Measurements from ENCODE around the gene OSBPL9. TPM values are rescaled to one million over a fixed set of nuclear protein-coding genes. Genes with fewer than 3 reads are reported as not detected.

The OSBPL9 gene
- polyA plus RNA-seq: 10 to 100 TPM; 19.7 to 72.9 (median 31.8) TPM
- long read RNA-seq, donor 1: 0 reads
- long read RNA-seq, donor 2, partial matches to known transcripts: 9 of 10 reads
- long read RNA-seq, donor 2, other reads (novel, unspliced or antisense): 0 of 10 reads
- long read RNA-seq, donor 3, partial matches to known transcripts: 146 of 156 reads
- long read RNA-seq, donor 3, other reads (novel, unspliced or antisense): 9 of 156 reads
- long read RNA-seq, donor 4: 0 reads
- long read RNA-seq, donor 5, partial matches to known transcripts: 0 of 1 reads
- long read RNA-seq, donor 5, other reads (novel, unspliced or antisense): 0 of 1 reads
- long read RNA-seq, donor 6, partial matches to known transcripts: 9 of 14 reads
- long read RNA-seq, donor 6, other reads (novel, unspliced or antisense): 0 of 14 reads
- long read RNA-seq, donor 7: 0 reads
- long read RNA-seq, donor 8, partial matches to known transcripts: 8 of 8 reads
- long read RNA-seq, donor 8, other reads (novel, unspliced or antisense): 0 of 8 reads
- long read RNA-seq, donor 9, partial matches to known transcripts: 5 of 6 reads
- long read RNA-seq, donor 9, other reads (novel, unspliced or antisense): 0 of 6 reads
- long read RNA-seq, donor 10, partial matches to known transcripts: 151 of 156 reads
- long read RNA-seq, donor 10, other reads (novel, unspliced or antisense): 0 of 156 reads

- DNase-seq: peak; percentile 88 to 93
- Histone ChIP-seq H3K4me1 (ENCODE audit: control insufficient read depth in 3 of 3, insufficient read depth in 2 of 3, low read depth in 1 of 3, low read length in 2 of 3) (peaks cover 3 to 23% (median 4%) of the 10 kb centered on the region in 3 donors), H3K27me3 (ENCODE audit: control insufficient read depth in 3 of 3, insufficient read depth in 3 of 3, low read length in 3 of 3) (no peaks in the 10 kb centered on the region), H3K27ac (ENCODE audit: low read depth in 1 of 3, low read length in 2 of 3) (peak within 1 kb of the TSS; percentile 54 to 95 (median 91)), H3K9me3 (ENCODE audit: control insufficient read depth in 2 of 2, insufficient read depth in 1 of 2, low read depth in 1 of 2, low read length in 1 of 2) (no peaks in the 10 kb centered on the region), H3K4me3 (ENCODE audit: low read depth in 1 of 3, low read length in 3 of 3) (peak within 1 kb of the TSS; percentile 74 to 97 (median 82)), H3K36me3 (ENCODE audit: control insufficient read depth in 3 of 3, insufficient read depth in 2 of 3, low read depth in 1 of 3, low read length in 3 of 3) (peaks cover 0 to 3% (median 2%) of the 10 kb centered on the region in 3 donors)
- 1 to 2% (median 1%) methylated on average over 45 of the region's 45 CpGs for WGBS, 3 donors
- no peak for FAIRE-seq
Measured at GRCh38 chr1:51616903-51617708, at the start of gene OSBPL9. Gene OSBPL9, plus strand, starts transcription at chr1:51617092. Its CDS starts 19 bp downstream, at chr1:51617111.

- peaks cover 3 to 25% (median 14%) of the 10 kb centered on the region in 3 donors for H3K4me1 ChIP-seq (ENCODE audit: control insufficient read depth in 3 of 3, insufficient read depth in 2 of 3, low read depth in 1 of 3, low read length in 2 of 3)
- no peak overlapping the region for H3K27ac ChIP-seq (ENCODE audit: low read depth in 1 of 3, low read length in 2 of 3)
- no peak for DNase-seq
- H3K4me3 ChIP-seq (ENCODE audit: low read depth in 1 of 3, low read length in 3 of 3): no peak overlapping the region
- H3K36me3 ChIP-seq (ENCODE audit: control insufficient read depth in 3 of 3, insufficient read depth in 2 of 3, low read depth in 1 of 3, low read length in 3 of 3): peaks cover 0 to 17% (median 0%) of the 10 kb centered on the region in 3 donors
- H3K27me3 ChIP-seq (ENCODE audit: control insufficient read depth in 3 of 3, insufficient read depth in 3 of 3, low read length in 3 of 3): no peaks in the 10 kb centered on the region
- no peak for FAIRE-seq
- no peaks in the 10 kb centered on the region for H3K9me3 ChIP-seq (ENCODE audit: control insufficient read depth in 2 of 2, insufficient read depth in 1 of 2, low read depth in 1 of 2, low read length in 1 of 2)
Measured at GRCh38 chr1:51567653-51568052, 49.2 kb upstream of the OSBPL9 start.

GRCh38 chr1:51568231-51568935, 48.5 kb upstream of the OSBPL9 start:
- DNase-seq (no peak), FAIRE-seq (no peak)
- 93 to 94% (median 94%) methylated on average over 7 of the region's 7 CpGs for WGBS, 3 donors
- H3K36me3 ChIP-seq (ENCODE audit: control insufficient read depth in 3 of 3, insufficient read depth in 2 of 3, low read depth in 1 of 3, low read length in 3 of 3): peaks cover 0 to 9% (median 0%) of the 10 kb centered on the region in 3 donors
- no peak overlapping the region for H3K4me3 ChIP-seq (ENCODE audit: low read depth in 1 of 3, low read length in 3 of 3)
- H3K27me3 ChIP-seq (ENCODE audit: control insufficient read depth in 3 of 3, insufficient read depth in 3 of 3, low read length in 3 of 3): no peaks in the 10 kb centered on the region
- peaks cover 3 to 25% (median 14%) of the 10 kb centered on the region in 3 donors for H3K4me1 ChIP-seq (ENCODE audit: control insufficient read depth in 3 of 3, insufficient read depth in 2 of 3, low read depth in 1 of 3, low read length in 2 of 3)
- no peaks in the 10 kb centered on the region for H3K9me3 ChIP-seq (ENCODE audit: control insufficient read depth in 2 of 2, insufficient read depth in 1 of 2, low read depth in 1 of 2, low read length in 1 of 2)
- peak overlapping the region in 1 of 3 donors; percentile 83 for H3K27ac ChIP-seq (ENCODE audit: low read depth in 1 of 3, low read length in 2 of 3)

- WGBS, 3 donors: 43 to 50% (median 45%) methylated on average over 4 of the region's 4 CpGs
- Histone ChIP-seq H3K4me3 (ENCODE audit: low read depth in 1 of 3, low read length in 3 of 3) (no peak overlapping the region), H3K27ac (ENCODE audit: low read depth in 1 of 3, low read length in 2 of 3) (peak overlapping the region; percentile 21 to 83 (median 32)), H3K36me3 (ENCODE audit: control insufficient read depth in 3 of 3, insufficient read depth in 2 of 3, low read depth in 1 of 3, low read length in 3 of 3) (peaks cover 0 to 4% (median 0%) of the 10 kb centered on the region in 3 donors), H3K4me1 (ENCODE audit: control insufficient read depth in 3 of 3, insufficient read depth in 2 of 3, low read depth in 1 of 3, low read length in 2 of 3) (peaks cover 3 to 25% (median 11%) of the 10 kb centered on the region in 3 donors), H3K27me3 (ENCODE audit: control insufficient read depth in 3 of 3, insufficient read depth in 3 of 3, low read length in 3 of 3) (no peaks in the 10 kb centered on the region), H3K9me3 (ENCODE audit: control insufficient read depth in 2 of 2, insufficient read depth in 1 of 2, low read depth in 1 of 2, low read length in 1 of 2) (no peaks in the 10 kb centered on the region)
- FAIRE-seq (no peak), DNase-seq (peak; percentile 82 to 86)
Measured at GRCh38 chr1:51569284-51570062, 47.4 kb upstream of the OSBPL9 start.

GRCh38 chr1:51570063-51570710, 46.7 kb upstream of the OSBPL9 start:
- Histone ChIP-seq H3K36me3 (ENCODE audit: control insufficient read depth in 3 of 3, insufficient read depth in 2 of 3, low read depth in 1 of 3, low read length in 3 of 3) (no peaks in the 10 kb centered on the region), H3K4me3 (ENCODE audit: low read depth in 1 of 3, low read length in 3 of 3) (no peak overlapping the region), H3K4me1 (ENCODE audit: control insufficient read depth in 3 of 3, insufficient read depth in 2 of 3, low read depth in 1 of 3, low read length in 2 of 3) (peaks cover 3 to 20% (median 11%) of the 10 kb centered on the region in 3 donors), H3K9me3 (ENCODE audit: control insufficient read depth in 2 of 2, insufficient read depth in 1 of 2, low read depth in 1 of 2, low read length in 1 of 2) (no peaks in the 10 kb centered on the region), H3K27me3 (ENCODE audit: control insufficient read depth in 3 of 3, insufficient read depth in 3 of 3, low read length in 3 of 3) (no peaks in the 10 kb centered on the region), H3K27ac (ENCODE audit: low read depth in 1 of 3, low read length in 2 of 3) (peak overlapping the region in 2 of 3 donors; percentile 32 to 83)
- DNase-seq (peak; percentile 41 to 43), FAIRE-seq (no peak)
- 26 to 55% (median 46%) methylated on average over 4 of the region's 4 CpGs for WGBS, 3 donors

- Histone ChIP-seq H3K36me3 (ENCODE audit: control insufficient read depth in 3 of 3, insufficient read depth in 2 of 3, low read depth in 1 of 3, low read length in 3 of 3) (peaks cover 0 to 2% (median 0%) of the 10 kb centered on the region in 3 donors), H3K27ac (ENCODE audit: low read depth in 1 of 3, low read length in 2 of 3) (no peak overlapping the region), H3K9me3 (ENCODE audit: control insufficient read depth in 2 of 2, insufficient read depth in 1 of 2, low read depth in 1 of 2, low read length in 1 of 2) (no peaks in the 10 kb centered on the region), H3K27me3 (ENCODE audit: control insufficient read depth in 3 of 3, insufficient read depth in 3 of 3, low read length in 3 of 3) (no peaks in the 10 kb centered on the region), H3K4me3 (ENCODE audit: low read depth in 1 of 3, low read length in 3 of 3) (no peak overlapping the region), H3K4me1 (ENCODE audit: control insufficient read depth in 3 of 3, insufficient read depth in 2 of 3, low read depth in 1 of 3, low read length in 2 of 3) (peaks cover 3 to 20% (median 11%) of the 10 kb centered on the region in 3 donors)
- no peak for FAIRE-seq
- DNase-seq: no peak
- 87 to 97% (median 90%) methylated on average over 4 of the region's 4 CpGs for WGBS, 3 donors
Measured at GRCh38 chr1:51572365-51572764, 44.5 kb upstream of the OSBPL9 start.

- DNase-seq (no peak), FAIRE-seq (no peak)
- H3K9me3 ChIP-seq (ENCODE audit: control insufficient read depth in 2 of 2, insufficient read depth in 1 of 2, low read depth in 1 of 2, low read length in 1 of 2): no peaks in the 10 kb centered on the region
- no peaks in the 10 kb centered on the region for H3K27me3 ChIP-seq (ENCODE audit: control insufficient read depth in 3 of 3, insufficient read depth in 3 of 3, low read length in 3 of 3)
- H3K27ac ChIP-seq (ENCODE audit: low read depth in 1 of 3, low read length in 2 of 3): no peak overlapping the region
- H3K36me3 ChIP-seq (ENCODE audit: control insufficient read depth in 3 of 3, insufficient read depth in 2 of 3, low read depth in 1 of 3, low read length in 3 of 3): peaks cover 0 to 2% (median 0%) of the 10 kb centered on the region in 3 donors
- no peak overlapping the region for H3K4me3 ChIP-seq (ENCODE audit: low read depth in 1 of 3, low read length in 3 of 3)
- H3K4me1 ChIP-seq (ENCODE audit: control insufficient read depth in 3 of 3, insufficient read depth in 2 of 3, low read depth in 1 of 3, low read length in 2 of 3): peaks cover 0 to 13% (median 2%) of the 10 kb centered on the region in 3 donors
Measured at GRCh38 chr1:51574796-51575195, 42.1 kb upstream of the OSBPL9 start.

Measured in small intestine (tissue), 16 donors.